Ishikawa (cell line): ENCODE data around the gene ANGPT4.

Experiments used
- EGR1 ChIP-seq: IDR thresholded peaks from 2 replicates; pipeline ENCODE4 v1.6.1; 2012
- EP300 ChIP-seq: IDR thresholded peaks from 2 replicates; pipeline ENCODE4 v1.6.1; 2012; ENCODE audit warnings: borderline replicate concordance
- NFIC ChIP-seq: IDR thresholded peaks from 2 replicates; pipeline ENCODE4 v1.6.1; 2012
- REST ChIP-seq: IDR thresholded peaks from 2 replicates; pipeline ENCODE4 v1.6.1; 2012; ENCODE audit warnings: low read depth, mild to moderate bottlenecking
- TEAD4 ChIP-seq: IDR thresholded peaks from 2 replicates; pipeline ENCODE4 v1.6.1; 2012

DNA sequence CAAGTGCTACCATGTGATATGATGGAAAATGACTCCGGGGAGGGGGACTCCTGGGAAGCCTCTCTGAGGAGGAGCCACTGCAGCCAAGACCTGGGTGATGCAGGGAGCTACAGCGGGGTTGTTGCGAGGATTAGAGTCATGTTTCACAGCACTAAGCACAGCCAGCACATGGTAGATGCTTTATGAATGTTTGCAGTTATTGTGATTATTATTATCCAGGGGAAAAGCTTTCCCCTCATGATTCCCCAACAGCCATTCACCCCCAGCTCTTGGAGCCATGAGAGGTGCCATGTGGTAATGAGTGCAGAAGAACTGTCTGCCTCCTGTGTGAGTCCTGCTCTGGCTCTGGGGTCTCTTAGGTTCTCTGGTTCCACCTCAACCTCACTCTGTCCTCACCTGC lies 46.1 kb upstream of the ANGPT4 start:
- TF ChIP-seq REST = no peak
- no peak for TF ChIP-seq EGR1
- no peak for TF ChIP-seq NFIC
- no peak for TF ChIP-seq TEAD4
- no peak for TF ChIP-seq EP300
